ENCODE results near the gene COL17A1.

Gene COL17A1

GRCh38 chr10:104057717-104058116 lies 28.0 kb downstream of the COL17A1 start:
- no peak for DNase-seq (ENCODE audit: low spot score)
- no peak for TF ChIP-seq CTCF (IDR thresholded peaks at IDR 0.05; ENCODE audit: extremely low read depth, missing control alignments)

- TF ChIP-seq CTCF (IDR thresholded peaks at IDR 0.05; ENCODE audit: extremely low read depth, missing control alignments) = no peak
Measured at GRCh38 chr10:104056619-104057273, 28.9 kb downstream of the COL17A1 start.

DNA sequence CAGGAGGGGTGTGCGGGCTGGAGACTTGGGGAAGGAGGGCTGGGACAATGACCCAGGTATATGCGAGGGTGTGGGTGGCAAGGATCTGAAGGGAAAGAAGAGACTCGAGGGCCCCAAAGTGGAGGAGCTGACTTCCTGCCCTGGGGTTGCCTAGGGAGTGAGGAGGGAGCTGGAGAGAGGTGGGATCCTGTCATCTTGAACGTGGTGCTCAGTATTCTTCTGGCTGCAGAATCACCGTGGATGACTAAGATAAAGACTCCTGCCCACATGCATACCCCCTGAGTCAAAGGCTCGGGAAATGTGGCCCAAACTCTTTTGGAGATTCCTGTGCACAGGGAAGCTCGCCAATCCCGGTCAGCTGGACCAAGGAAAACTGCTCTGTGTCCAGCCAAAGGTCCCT lies 31.2 kb downstream of the COL17A1 start:
- DNase-seq (ENCODE audit: low spot score) = no peak
- no peak for TF ChIP-seq CTCF (IDR thresholded peaks at IDR 0.05; ENCODE audit: extremely low read depth, missing control alignments)

More at GRCh38 chr10:104056619-104057273, 28.9 kb downstream of the COL17A1 start:
- DNase-seq (ENCODE audit: low spot score) = no peak

- no peak for TF ChIP-seq CTCF (IDR thresholded peaks at IDR 0.05; ENCODE audit: extremely low read depth, missing control alignments)
- no peak for DNase-seq (ENCODE audit: low spot score)
Measured at GRCh38 chr10:104053201-104053600, 32.5 kb downstream of the COL17A1 start.

DNA sequence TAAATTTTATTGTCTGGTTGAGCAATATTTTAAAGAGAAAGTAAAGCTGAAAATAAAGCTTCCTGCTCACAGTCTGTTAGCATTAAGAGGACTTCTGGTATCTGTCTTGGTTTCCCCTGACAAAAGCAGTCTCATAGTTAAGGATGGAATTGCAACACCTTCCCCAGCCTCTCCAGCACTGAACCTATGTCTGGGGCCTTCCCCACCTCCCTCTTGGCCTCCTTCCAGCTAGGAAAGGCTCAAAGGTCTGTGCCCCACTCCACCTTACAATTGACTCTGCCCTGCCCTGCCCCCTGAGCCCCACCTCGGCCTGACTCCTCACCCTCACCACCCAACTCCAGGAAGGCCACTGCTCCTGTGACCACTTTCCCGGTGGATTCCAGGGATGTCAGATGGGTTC lies 33.2 kb downstream of the COL17A1 start:
- no peak for TF ChIP-seq CTCF (IDR thresholded peaks at IDR 0.05; ENCODE audit: extremely low read depth, missing control alignments)

DNA sequence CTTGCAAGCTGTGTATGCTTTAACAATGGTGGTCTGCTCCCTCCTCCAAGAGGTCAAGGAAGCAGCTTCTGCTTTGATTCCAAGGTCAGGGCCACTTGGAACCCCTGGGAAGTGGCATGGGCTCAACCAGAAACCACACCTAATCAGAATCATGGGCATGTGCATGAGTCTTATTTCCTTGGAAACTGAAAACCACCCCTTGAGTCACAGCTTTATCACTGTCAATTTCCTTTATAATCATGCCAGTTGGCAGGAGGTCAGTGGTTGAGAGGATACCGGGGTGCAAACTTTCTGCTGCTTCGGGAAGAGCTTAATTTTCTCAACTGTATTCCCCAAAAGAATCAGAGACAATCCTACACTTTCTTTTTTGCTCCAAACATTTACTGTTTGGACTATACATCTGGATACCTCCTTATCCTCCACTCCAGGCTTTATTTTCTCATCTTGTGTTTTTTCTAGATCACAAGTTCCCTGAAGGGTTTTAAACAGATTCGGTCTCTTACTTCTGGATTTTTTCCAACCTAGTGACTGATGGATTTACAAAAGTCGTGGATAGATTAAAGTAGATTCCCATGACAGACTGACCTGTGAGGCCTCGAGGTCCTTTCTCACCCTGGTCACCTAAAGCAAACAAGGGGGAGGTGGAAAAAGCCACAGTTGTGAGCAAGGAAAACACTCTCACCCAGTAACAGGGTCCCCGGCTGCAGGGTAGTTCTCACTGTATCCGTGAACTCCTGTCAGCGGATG lies 36.0 kb downstream of the COL17A1 start:
- DNase-seq (ENCODE audit: low spot score) = no peak
- no peak for TF ChIP-seq CTCF (IDR thresholded peaks at IDR 0.05; ENCODE audit: extremely low read depth, missing control alignments)

More for the DNA sequence above, 33.2 kb downstream of the COL17A1 start:
- no peak for DNase-seq (ENCODE audit: low spot score)

- no peak for TF ChIP-seq CTCF (IDR thresholded peaks at IDR 0.05; ENCODE audit: extremely low read depth, missing control alignments)
- DNase-seq (ENCODE audit: low spot score) = no peak
Measured at GRCh38 chr10:104046651-104047050, 39.0 kb downstream of the COL17A1 start.

Data from GM20000 (cell line).